Muscle of leg (tissue), 11 donors: ENCODE data around the gene PPP1R2. TPM values are rescaled to one million over a fixed set of nuclear protein-coding genes. Genes with fewer than 3 reads are reported as not detected.

ENCODE experiments used
- DNase-seq: peaks from one replicate; pipeline ENCODE4 v3.0.0; 2013
- H3K27ac ChIP-seq: one replicate; pipeline ENCODE4 v1.5.1; 2013; ENCODE audit warnings: mild to moderate bottlenecking, low read length, control low read depth
- H3K27me3 ChIP-seq: one replicate; pipeline ENCODE4 v1.6.1; 2013; ENCODE audit warnings: low read length; ENCODE audit not compliant: control insufficient read depth, insufficient read depth
- H3K36me3 ChIP-seq: one replicate; pipeline ENCODE4 v1.6.1; 2013; ENCODE audit warnings: low read length; ENCODE audit not compliant: control insufficient read depth, insufficient read depth
- H3K4me1 ChIP-seq: one replicate; pipeline ENCODE4 v1.6.1; 2013; ENCODE audit warnings: low read length; ENCODE audit not compliant: control insufficient read depth, insufficient read depth
- H3K4me3 ChIP-seq: one replicate; pipeline ENCODE4 v1.5.1; 2013; ENCODE audit warnings: low read length, control low read depth
- H3K9me3 ChIP-seq: replicated peaks from 2 replicates; pipeline ENCODE4 v1.6.1; 2013; ENCODE audit warnings: low read depth, low read length; ENCODE audit not compliant: control insufficient read depth
- WGBS: methylation state at CpG from one replicate; pipeline ENCODE4 v1.1.5; 2013; ENCODE audit warnings: missing lambda C conversion rate; ENCODE audit not compliant: insufficient coverage; 5-methylcytosine and 5-hydroxymethylcytosine counted together
- polyA plus RNA-seq, 8 donors: library from polyadenylated mRNA; unstranded; fragments of 120-200 nt; gene quantifications; one replicate each; pipeline versions ENCODE4 v1.2.1 to v1.2.3, GENCODE V29; 2013; ENCODE audit warnings: inconsistent platforms in 1 of 8, low replicate concordance in 1 of 8; ENCODE audit not compliant: insufficient read length in 8 of 8, insufficient read depth in 1 of 8
- total RNA-seq: library from RNA; stranded (reverse); fragments of 120-200 nt; gene quantifications from one replicate; pipeline ENCODE4 v1.2.4, GENCODE V29; 2013

PPP1R2 gene
- total and polyA plus RNA-seq, 9 donors: 29.0 to 40.6 (median 34.7) TPM

- WGBS: 7% methylated on average over 30 of the region's 38 CpGs
- Histone ChIP-seq H3K4me1 (peaks cover 28% of the 10 kb centered on the region), H3K9me3 (no peaks in the 10 kb centered on the region), H3K4me3 (peak overlapping the region; percentile 77), H3K27ac (peak overlapping the region; percentile 79), H3K36me3 (peaks cover 3% of the 10 kb centered on the region), H3K27me3 (peaks cover 16% of the 10 kb centered on the region)
- DNase-seq: peak; percentile 38
These were observed 540 bp upstream of the PPP1R2 start for GRCh38 chr3:195543500-195544229.

GRCh38 chr3:195542316-195542697 is 818 bp downstream of the PPP1R2 start:
- peak; percentile 29 for DNase-seq
- Histone ChIP-seq H3K27ac (peak overlapping the region; percentile 94), H3K4me1 (peaks cover 28% of the 10 kb centered on the region), H3K27me3 (peaks cover 16% of the 10 kb centered on the region), H3K4me3 (peak overlapping the region; percentile 77), H3K9me3 (no peaks in the 10 kb centered on the region), H3K36me3 (peaks cover 3% of the 10 kb centered on the region)
- no CpG with 5 or more reads among the region's 5 CpGs for WGBS

- Histone ChIP-seq H3K4me1 (peaks cover 24% of the 10 kb centered on the region), H3K9me3 (no peaks in the 10 kb centered on the region), H3K27me3 (peaks cover 15% of the 10 kb centered on the region), H3K4me3 (no peak overlapping the region), H3K36me3 (peaks cover 3% of the 10 kb centered on the region), H3K27ac (no peak overlapping the region)
- no peak for DNase-seq
- WGBS: 33% methylated on average over 1 of the region's 6 CpGs
These were observed 2.6 kb downstream of the PPP1R2 start for GRCh38 chr3:195540511-195540910.

- Histone ChIP-seq H3K36me3 (peaks cover 3% of the 10 kb centered on the region), H3K27me3 (peaks cover 15% of the 10 kb centered on the region), H3K27ac (no peak overlapping the region), H3K4me3 (no peak overlapping the region), H3K9me3 (no peaks in the 10 kb centered on the region), H3K4me1 (peaks cover 24% of the 10 kb centered on the region)
- no peak for DNase-seq
- 73% methylated on average over 6 of the region's 8 CpGs for whole genome bisulfite sequencing
These were observed 3.1 kb downstream of the PPP1R2 start for GRCh38 chr3:195540027-195540426.

GRCh38 chr3:195539479-195539878 is 3.6 kb downstream of the PPP1R2 start:
- no peak for DNase-seq
- no CpG with 5 or more reads among the region's 5 CpGs for WGBS
- peaks cover 3% of the 10 kb centered on the region for H3K36me3 ChIP-seq
- H3K27me3 ChIP-seq: peaks cover 10% of the 10 kb centered on the region
- H3K9me3 ChIP-seq: no peaks in the 10 kb centered on the region
- H3K4me1 ChIP-seq: peaks cover 21% of the 10 kb centered on the region
- no peak overlapping the region for H3K27ac ChIP-seq
- no peak overlapping the region for H3K4me3 ChIP-seq

GRCh38 chr3:195537995-195538394 is 5.1 kb downstream of the PPP1R2 start:
- peaks cover 14% of the 10 kb centered on the region for H3K4me1 ChIP-seq
- peaks cover 4% of the 10 kb centered on the region for H3K36me3 ChIP-seq
- 80% methylated on average over 2 of the region's 2 CpGs for WGBS
- H3K27me3 ChIP-seq: no peaks in the 10 kb centered on the region
- no peak overlapping the region for H3K27ac ChIP-seq
- DNase-seq: no peak
- H3K4me3 ChIP-seq: no peak overlapping the region
- H3K9me3 ChIP-seq: no peaks in the 10 kb centered on the region

GRCh38 chr3:195535293-195535692 is 7.8 kb downstream of the PPP1R2 start:
- WGBS: 65% methylated on average over 2 of the region's 5 CpGs
- peaks cover 4% of the 10 kb centered on the region for H3K4me1 ChIP-seq
- H3K27ac ChIP-seq: no peak overlapping the region

GRCh38 chr3:195532834-195533233 is 10.3 kb downstream of the PPP1R2 start:
- Histone ChIP-seq H3K36me3 (peaks cover 2% of the 10 kb centered on the region), H3K4me3 (no peak overlapping the region), H3K4me1 (no peaks in the 10 kb centered on the region), H3K27me3 (no peaks in the 10 kb centered on the region), H3K27ac (no peak overlapping the region), H3K9me3 (no peaks in the 10 kb centered on the region)
- 87% methylated on average over 6 of the region's 7 CpGs for WGBS
- no peak for DNase-seq

More at GRCh38 chr3:195535293-195535692, 7.8 kb downstream of the PPP1R2 start:
- H3K4me3 ChIP-seq: no peak overlapping the region
- peaks cover 2% of the 10 kb centered on the region for H3K36me3 ChIP-seq
- H3K9me3 ChIP-seq: no peaks in the 10 kb centered on the region
- DNase-seq: no peak
- H3K27me3 ChIP-seq: no peaks in the 10 kb centered on the region

GRCh38 chr3:195532345-195532744 is 10.8 kb downstream of the PPP1R2 start:
- Histone ChIP-seq H3K9me3 (no peaks in the 10 kb centered on the region), H3K4me1 (no peaks in the 10 kb centered on the region), H3K36me3 (peaks cover 5% of the 10 kb centered on the region), H3K4me3 (no peak overlapping the region), H3K27ac (no peak overlapping the region), H3K27me3 (no peaks in the 10 kb centered on the region)
- no peak for DNase-seq
- 100% methylated on average over 1 of the region's 3 CpGs for WGBS

GRCh38 chr3:195531683-195532082 is 11.4 kb downstream of the PPP1R2 start:
- Histone ChIP-seq H3K36me3 (peaks cover 5% of the 10 kb centered on the region), H3K4me3 (no peak overlapping the region), H3K9me3 (no peaks in the 10 kb centered on the region), H3K27me3 (no peaks in the 10 kb centered on the region), H3K4me1 (no peaks in the 10 kb centered on the region), H3K27ac (no peak overlapping the region)
- 80% methylated on average over 2 of the region's 5 CpGs for WGBS
- DNase-seq: no peak
